Activated B cell treated with CpG ODN at 0.5 μM for 24 hours (primary cell): ENCODE results near the gene TRRAP. TPM values are rescaled to one million over a fixed set of nuclear protein-coding genes. Genes with fewer than 3 reads are reported as not detected.

Experiments used
- ATAC-seq: fragments of 200-7000 bp; cut with Tn5 transposase; one replicate; pipeline ENCODE4 v1.10.0; 2021; ENCODE audit warnings: low read depth, mild to moderate bottlenecking, moderate library complexity
- CTCF ChIA-PET: fragments of 350-600 bp; sonication (Branson Sonifier 250); formaldehyde crosslinking; loops from one replicate; lab custom pipeline; 2021; ENCODE audit warnings: antibody characterized with exemption; lab: Charles Lee
- POLR2A ChIA-PET: fragments of 350-600 bp; sonication (Branson Sonifier 250); formaldehyde crosslinking; loops from one replicate; lab custom pipeline; 2021; ENCODE audit warnings: antibody characterized with exemption; lab: Charles Lee
- DNase-seq: peaks from one replicate; pipeline ENCODE4 v3.0.0; 2022
- H3K27ac Mint-ChIP-seq: one replicate; pipeline ENCODE4 v1.8.0; 2020; ENCODE audit warnings: mixed read lengths
- H3K27me3 Mint-ChIP-seq: one replicate; pipeline ENCODE4 v1.8.0; 2021; ENCODE audit warnings: mixed read lengths
- H3K36me3 Mint-ChIP-seq: one replicate; pipeline ENCODE4 v1.8.0; 2021; ENCODE audit warnings: low read depth, mixed read lengths
- H3K4me1 Mint-ChIP-seq: one replicate; pipeline ENCODE4 v1.8.0; 2021; ENCODE audit warnings: mixed read lengths
- H3K4me3 Mint-ChIP-seq: one replicate; pipeline ENCODE4 v1.8.0; 2020; ENCODE audit warnings: mild to moderate bottlenecking, mixed read lengths
- H3K9me3 Mint-ChIP-seq: one replicate; pipeline ENCODE4 v1.8.0; 2020; ENCODE audit warnings: mixed read lengths
- CTCF ChIP-seq: fragments of 200-600 bp; IDR thresholded peaks from one replicate; pipeline ENCODE4 v1.8.0; 2022; ENCODE audit warnings: antibody characterized with exemption, mild to moderate bottlenecking
- intact Hi-C: fragments of 100-400 bp; cut with micrococcal nuclease; formaldehyde crosslinking; loops from one replicate; pipeline ENCODE4 v1.15.1; 2024
- total RNA-seq: library from RNA; stranded (reverse); gene quantifications from 2 replicates; pipeline ENCODE4 v1.2.3, GENCODE V29; 2022

TRRAP gene
- total RNA-seq, 1 donor from 2014 or later: 77.9 TPM

GRCh38 chr7:98990356-98990755 is 112.0 kb downstream of the TRRAP start:
- peaks cover 9% of the 10 kb centered on the region for H3K9me3 Mint-ChIP-seq
- intact Hi-C loops: no loop called here
- no peak overlapping the region for H3K4me3 Mint-ChIP-seq
- ATAC-seq (no peak), DNase-seq (no peak)
- ChIA-PET CTCF (no interaction called here), POLR2A (no interaction called here)
- H3K27me3 Mint-ChIP-seq: no peaks in the 10 kb centered on the region
- TF ChIP-seq CTCF: no peak
- no peaks in the 10 kb centered on the region for H3K4me1 Mint-ChIP-seq
- no peak overlapping the region for H3K27ac Mint-ChIP-seq
- peaks cover 95% of the 10 kb centered on the region for H3K36me3 Mint-ChIP-seq

- CTCF ChIA-PET: no interaction called here
- H3K4me3 Mint-ChIP-seq: no peak overlapping the region
- intact Hi-C loops: no loop called here
- peaks cover 4% of the 10 kb centered on the region for H3K9me3 Mint-ChIP-seq
- ATAC-seq (no peak), DNase-seq (no peak)
- H3K27me3 Mint-ChIP-seq: no peaks in the 10 kb centered on the region
- TF ChIP-seq CTCF: no peak
- POLR2A ChIA-PET: no interaction called here
- H3K27ac Mint-ChIP-seq: no peak overlapping the region
- H3K36me3 Mint-ChIP-seq: peaks cover 95% of the 10 kb centered on the region
- H3K4me1 Mint-ChIP-seq: peaks cover 3% of the 10 kb centered on the region
Measured at GRCh38 chr7:98991141-98991540, 112.8 kb downstream of the TRRAP start.

- no peak for DNase-seq
- Mint-ChIP-seq H3K27me3 (no peaks in the 10 kb centered on the region), H3K27ac (no peak overlapping the region), H3K9me3 (no peaks in the 10 kb centered on the region), H3K4me3 (no peak overlapping the region), H3K4me1 (peaks cover 5% of the 10 kb centered on the region), H3K36me3 (peaks cover 89% of the 10 kb centered on the region)
- ChIA-PET CTCF (no interaction called here), POLR2A (no interaction called here)
- no peak for TF ChIP-seq CTCF
- no peak for ATAC-seq
- intact Hi-C loops: no loop called here
Measured at GRCh38 chr7:98992076-98992475, 113.7 kb downstream of the TRRAP start.

- peaks cover 81% of the 10 kb centered on the region for H3K36me3 Mint-ChIP-seq
- ChIA-PET POLR2A (no interaction called here), CTCF (no interaction called here)
- intact Hi-C loops: no loop called here
- H3K9me3 Mint-ChIP-seq: no peaks in the 10 kb centered on the region
- H3K27me3 Mint-ChIP-seq: no peaks in the 10 kb centered on the region
- H3K4me1 Mint-ChIP-seq: peaks cover 5% of the 10 kb centered on the region
- H3K27ac Mint-ChIP-seq: no peak overlapping the region
- no peak for DNase-seq
- H3K4me3 Mint-ChIP-seq: no peak overlapping the region
- ATAC-seq: no peak
- TF ChIP-seq CTCF: no peak
Measured at GRCh38 chr7:98993024-98993897, 114.9 kb downstream of the TRRAP start.

GRCh38 chr7:98994046-98994944 is 116.0 kb downstream of the TRRAP start:
- peaks cover 81% of the 10 kb centered on the region for H3K36me3 Mint-ChIP-seq
- CTCF ChIA-PET: no interaction called here
- no peak overlapping the region for H3K4me3 Mint-ChIP-seq
- POLR2A ChIA-PET: no interaction called here
- no peaks in the 10 kb centered on the region for H3K9me3 Mint-ChIP-seq
- ATAC-seq (no peak), DNase-seq (no peak)
- peaks cover 5% of the 10 kb centered on the region for H3K4me1 Mint-ChIP-seq
- intact Hi-C loops: no loop called here
- peak overlapping the region; percentile 24 for H3K27ac Mint-ChIP-seq
- no peaks in the 10 kb centered on the region for H3K27me3 Mint-ChIP-seq
- no peak for TF ChIP-seq CTCF
